ENCODE data around the gene EPB41L3.

Gene EPB41L3

GRCh38 chr18:5498452-5498851 lies 45.3 kb downstream of the EPB41L3 start:
- TF ChIP-seq ZBTB7A (IDR thresholded peaks at IDR 0.05; ENCODE audit: low read depth) (no peak), RAD21 (IDR thresholded peaks at IDR 0.05; ENCODE audit: low read depth) (no peak), CREB1 (IDR thresholded peaks at IDR 0.05; ENCODE audit: low read depth) (no peak), MAX (IDR thresholded peaks at IDR 0.05) (no peak), EGR1 (IDR thresholded peaks at IDR 0.05) (no peak), EP300 (IDR thresholded peaks at IDR 0.05; ENCODE audit: borderline replicate concordance) (no peak), FOXM1 (IDR thresholded peaks at IDR 0.05; ENCODE audit: borderline replicate concordance, low read depth) (no peak), TCF12 (IDR thresholded peaks at IDR 0.05; ENCODE audit: low read depth) (no peak), NFIC (IDR thresholded peaks at IDR 0.05) (no peak)
- TF ChIP-seq, protein P1, sequence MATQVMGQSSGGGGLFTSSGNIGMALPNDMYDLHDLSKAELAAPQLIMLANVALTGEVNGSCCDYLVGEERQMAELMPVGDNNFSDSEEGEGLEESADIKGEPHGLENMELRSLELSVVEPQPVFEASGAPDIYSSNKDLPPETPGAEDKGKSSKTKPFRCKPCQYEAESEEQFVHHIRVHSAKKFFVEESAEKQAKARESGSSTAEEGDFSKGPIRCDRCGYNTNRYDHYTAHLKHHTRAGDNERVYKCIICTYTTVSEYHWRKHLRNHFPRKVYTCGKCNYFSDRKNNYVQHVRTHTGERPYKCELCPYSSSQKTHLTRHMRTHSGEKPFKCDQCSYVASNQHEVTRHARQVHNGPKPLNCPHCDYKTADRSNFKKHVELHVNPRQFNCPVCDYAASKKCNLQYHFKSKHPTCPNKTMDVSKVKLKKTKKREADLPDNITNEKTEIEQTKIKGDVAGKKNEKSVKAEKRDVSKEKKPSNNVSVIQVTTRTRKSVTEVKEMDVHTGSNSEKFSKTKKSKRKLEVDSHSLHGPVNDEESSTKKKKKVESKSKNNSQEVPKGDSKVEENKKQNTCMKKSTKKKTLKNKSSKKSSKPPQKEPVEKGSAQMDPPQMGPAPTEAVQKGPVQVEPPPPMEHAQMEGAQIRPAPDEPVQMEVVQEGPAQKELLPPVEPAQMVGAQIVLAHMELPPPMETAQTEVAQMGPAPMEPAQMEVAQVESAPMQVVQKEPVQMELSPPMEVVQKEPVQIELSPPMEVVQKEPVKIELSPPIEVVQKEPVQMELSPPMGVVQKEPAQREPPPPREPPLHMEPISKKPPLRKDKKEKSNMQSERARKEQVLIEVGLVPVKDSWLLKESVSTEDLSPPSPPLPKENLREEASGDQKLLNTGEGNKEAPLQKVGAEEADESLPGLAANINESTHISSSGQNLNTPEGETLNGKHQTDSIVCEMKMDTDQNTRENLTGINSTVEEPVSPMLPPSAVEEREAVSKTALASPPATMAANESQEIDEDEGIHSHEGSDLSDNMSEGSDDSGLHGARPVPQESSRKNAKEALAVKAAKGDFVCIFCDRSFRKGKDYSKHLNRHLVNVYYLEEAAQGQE (IDR thresholded peaks at IDR 0.05; ENCODE audit: low read depth), result no peak

- TF ChIP-seq RAD21 (IDR thresholded peaks at IDR 0.05; ENCODE audit: low read depth) (no peak), YY1 (IDR thresholded peaks at IDR 0.05; ENCODE audit: low read depth) (no peak)
Measured at GRCh38 chr18:5496305-5496704, 47.5 kb downstream of the EPB41L3 start.

GRCh38 chr18:5490753-5491480 lies 52.9 kb downstream of the EPB41L3 start:
- TF ChIP-seq TCF12 (IDR thresholded peaks at IDR 0.05; ENCODE audit: low read depth) (no peak), MAX (IDR thresholded peaks at IDR 0.05) (no peak), FOXM1 (IDR thresholded peaks at IDR 0.05; ENCODE audit: borderline replicate concordance, low read depth) (no peak), EP300 (IDR thresholded peaks at IDR 0.05; ENCODE audit: borderline replicate concordance) (no peak), ZBTB7A (IDR thresholded peaks at IDR 0.05; ENCODE audit: low read depth) (no peak), RAD21 (IDR thresholded peaks at IDR 0.05; ENCODE audit: low read depth) (no peak), CREB1 (IDR thresholded peaks at IDR 0.05; ENCODE audit: low read depth) (no peak), TEAD4 (IDR thresholded peaks at IDR 0.05) (no peak), NFIC (IDR thresholded peaks at IDR 0.05) (no peak), TAF1 (IDR thresholded peaks at IDR 0.05; ENCODE audit: low read depth) (no peak), CEBPB (IDR thresholded peaks at IDR 0.05) (no peak), EGR1 (IDR thresholded peaks at IDR 0.05) (no peak), YY1 (IDR thresholded peaks at IDR 0.05; ENCODE audit: low read depth) (no peak)
- TF ChIP-seq, protein P2, sequence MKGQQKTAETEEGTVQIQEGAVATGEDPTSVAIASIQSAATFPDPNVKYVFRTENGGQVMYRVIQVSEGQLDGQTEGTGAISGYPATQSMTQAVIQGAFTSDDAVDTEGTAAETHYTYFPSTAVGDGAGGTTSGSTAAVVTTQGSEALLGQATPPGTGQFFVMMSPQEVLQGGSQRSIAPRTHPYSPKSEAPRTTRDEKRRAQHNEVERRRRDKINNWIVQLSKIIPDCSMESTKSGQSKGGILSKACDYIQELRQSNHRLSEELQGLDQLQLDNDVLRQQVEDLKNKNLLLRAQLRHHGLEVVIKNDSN (IDR thresholded peaks at IDR 0.05), result no peak
- TF ChIP-seq, protein P1 (IDR thresholded peaks at IDR 0.05; ENCODE audit: low read depth), result no peak

- TF ChIP-seq NFIC (IDR thresholded peaks at IDR 0.05) (no peak), TEAD4 (IDR thresholded peaks at IDR 0.05) (no peak), FOXM1 (IDR thresholded peaks at IDR 0.05; ENCODE audit: borderline replicate concordance, low read depth) (no peak), YY1 (IDR thresholded peaks at IDR 0.05; ENCODE audit: low read depth) (no peak), ZBTB7A (IDR thresholded peaks at IDR 0.05; ENCODE audit: low read depth) (no peak), EP300 (IDR thresholded peaks at IDR 0.05; ENCODE audit: borderline replicate concordance) (no peak), CREB1 (IDR thresholded peaks at IDR 0.05; ENCODE audit: low read depth) (no peak), CEBPB (IDR thresholded peaks at IDR 0.05) (no peak), TAF1 (IDR thresholded peaks at IDR 0.05; ENCODE audit: low read depth) (no peak), MAX (IDR thresholded peaks at IDR 0.05) (no peak), TCF12 (IDR thresholded peaks at IDR 0.05; ENCODE audit: low read depth) (no peak), EGR1 (IDR thresholded peaks at IDR 0.05) (no peak), RAD21 (IDR thresholded peaks at IDR 0.05; ENCODE audit: low read depth) (no peak)
- TF ChIP-seq, protein P2 (IDR thresholded peaks at IDR 0.05), result no peak
- TF ChIP-seq, protein P1 (IDR thresholded peaks at IDR 0.05; ENCODE audit: low read depth), result no peak
Measured at GRCh38 chr18:5488844-5489243, 55.0 kb downstream of the EPB41L3 start.

Data from Ishikawa (cell line).